ENCODE measurements around the gene CCDC74A. TPM values are rescaled to one million over a fixed set of nuclear protein-coding genes. Genes with fewer than 3 reads are reported as not detected.
"Not testable (repeated sequence)": the region's sequence is repeated elsewhere in the genome, so short reads cannot be mapped to it uniquely, and the experiment has no call there.

CCDC74A gene
- total RNA-seq (10 to 100 TPM; 13.7 to 15.1 TPM), polyA plus RNA-seq (1 to 10 TPM; 8.1 to 9.2 TPM)
- long read RNA-seq, donor 1, partial matches to known transcripts, result 0 of 3 reads
- long read RNA-seq, donor 1, other reads (novel, unspliced or antisense), result 0 of 3 reads
- long read RNA-seq, donor 2, partial matches to known transcripts, result 0 of 2 reads
- long read RNA-seq, donor 2, other reads (novel, unspliced or antisense), result 0 of 2 reads
- long read RNA-seq, donor 3, partial matches to known transcripts, result 0 of 1 reads
- long read RNA-seq, donor 3, other reads (novel, unspliced or antisense), result 0 of 1 reads
- long read RNA-seq, donor 4, result 0 reads
- long read RNA-seq, donor 5, partial matches to known transcripts, result 0 of 5 reads
- long read RNA-seq, donor 5, other reads (novel, unspliced or antisense), result 0 of 5 reads

GRCh38 chr2:131527131-131528001, at the start of gene CCDC74A:
Gene CCDC74A (plus strand): TSS chr2:131527888. CDS start chr2:131527971, 83 bp downstream.
- DNase-seq, result peak; percentile 58 to 63 (median 58)
- not testable (repeated sequence) for H3K36me3 ChIP-seq (ENCODE audit: control insufficient read depth in 4 of 4, insufficient read depth in 4 of 4, low read length in 4 of 4); H3K27ac ChIP-seq (ENCODE audit: low read depth in 1 of 2, low read length in 1 of 2); H3K27me3 ChIP-seq (ENCODE audit: control insufficient read depth in 3 of 3, insufficient read depth in 3 of 3, low read length in 2 of 3); H3K9me3 ChIP-seq (ENCODE audit: control insufficient read depth in 4 of 4, insufficient read depth in 3 of 4, low read length in 3 of 4); H3K4me1 ChIP-seq (ENCODE audit: control insufficient read depth in 5 of 5, insufficient read depth in 5 of 5, low read length in 5 of 5); H3K9ac ChIP-seq (ENCODE audit: insufficient read depth in 1 of 2, low read length in 2 of 2); H3K4me3 ChIP-seq
- 33 to 38% methylated on average over 39 to 41 of the region's 47 CpGs for WGBS, 2 donors
- peak; percentile 86 for ATAC-seq (ENCODE audit: insufficient read depth, low FRiP score)

DNA sequence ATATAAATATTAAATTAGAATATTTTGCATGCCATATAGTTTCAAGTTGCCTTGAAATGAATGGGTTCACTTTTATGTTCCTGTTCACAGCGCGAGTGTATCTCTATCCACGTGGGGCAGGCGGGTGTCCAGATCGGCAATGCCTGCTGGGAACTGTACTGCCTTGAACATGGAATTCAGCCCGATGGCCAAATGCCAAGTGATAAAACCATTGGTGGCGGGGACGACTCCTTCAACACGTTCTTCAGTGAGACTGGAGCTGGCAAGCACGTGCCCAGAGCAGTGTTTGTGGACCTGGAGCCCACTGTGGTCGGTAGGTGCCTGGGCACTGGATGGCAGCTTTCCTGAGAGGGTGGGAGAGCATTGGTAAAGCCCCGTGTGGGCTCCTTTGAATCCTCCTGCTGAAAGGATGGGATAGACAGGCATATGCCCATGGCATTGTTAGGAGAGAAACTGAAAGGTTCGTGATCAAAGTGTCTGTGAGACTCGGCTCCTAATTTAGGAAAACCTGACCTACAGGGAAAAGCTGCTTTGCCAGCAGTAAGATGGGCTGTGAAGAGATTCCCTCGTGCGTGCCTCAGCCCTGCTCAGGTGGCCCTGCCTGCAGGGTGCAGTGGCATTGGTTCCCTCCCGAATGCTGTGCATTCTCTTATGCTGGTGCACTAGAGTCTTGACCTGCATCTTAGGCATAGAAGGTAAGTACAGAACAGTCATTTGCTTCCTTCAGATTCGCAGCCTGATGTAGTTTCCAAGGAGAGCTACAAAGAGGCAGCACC, 49.4 kb upstream of the CCDC74A start:
- WGBS, 2 donors, result 88 to 89% methylated on average over 15 to 16 of the region's 18 CpGs
- DNase-seq; H3K4me1 ChIP-seq (ENCODE audit: control insufficient read depth in 5 of 5, insufficient read depth in 5 of 5, low read length in 5 of 5); H3K4me3 ChIP-seq; H3K36me3 ChIP-seq (ENCODE audit: control insufficient read depth in 4 of 4, insufficient read depth in 4 of 4, low read length in 4 of 4); ATAC-seq (ENCODE audit: insufficient read depth, low FRiP score); H3K9me3 ChIP-seq (ENCODE audit: control insufficient read depth in 4 of 4, insufficient read depth in 3 of 4, low read length in 3 of 4); H3K9ac ChIP-seq (ENCODE audit: insufficient read depth in 1 of 2, low read length in 2 of 2); H3K27me3 ChIP-seq (ENCODE audit: control insufficient read depth in 3 of 3, insufficient read depth in 3 of 3, low read length in 2 of 3): not testable (repeated sequence)
- peak overlapping the region in 1 of 2 donors; percentile 85 for H3K27ac ChIP-seq (ENCODE audit: low read depth in 1 of 2, low read length in 1 of 2)

DNA sequence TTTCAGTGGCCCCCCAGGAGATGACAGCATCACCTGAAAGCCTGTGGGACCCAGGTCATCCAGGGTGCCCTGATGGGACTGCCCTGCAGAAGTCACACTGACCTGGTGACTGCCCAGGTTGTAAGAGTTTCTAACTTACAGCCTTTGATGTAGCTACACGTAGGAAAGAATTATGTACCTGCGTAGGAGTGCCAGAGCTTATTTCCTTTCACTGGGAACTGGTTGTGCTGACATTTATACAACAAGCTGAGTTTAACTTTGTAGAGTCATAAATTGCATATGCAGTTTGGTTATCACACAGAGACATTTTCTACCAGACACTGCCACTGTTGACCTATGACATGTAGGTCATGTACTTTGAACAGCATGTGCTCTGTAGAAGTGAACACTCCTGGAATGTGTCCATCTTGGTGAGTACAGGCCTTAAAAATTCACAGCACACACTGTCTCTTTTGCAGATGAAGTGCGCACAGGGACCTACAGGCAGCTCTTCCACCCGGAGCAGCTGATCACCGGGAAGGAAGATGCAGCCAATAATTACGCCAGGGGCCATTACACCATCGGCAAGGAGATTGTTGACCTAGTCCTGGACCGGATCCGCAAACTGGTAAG, 48.7 kb upstream of the CCDC74A start:
- not testable (repeated sequence) for H3K36me3 ChIP-seq (ENCODE audit: control insufficient read depth in 4 of 4, insufficient read depth in 4 of 4, low read length in 4 of 4); H3K9ac ChIP-seq (ENCODE audit: insufficient read depth in 1 of 2, low read length in 2 of 2); H3K9me3 ChIP-seq (ENCODE audit: control insufficient read depth in 4 of 4, insufficient read depth in 3 of 4, low read length in 3 of 4); H3K4me1 ChIP-seq (ENCODE audit: control insufficient read depth in 5 of 5, insufficient read depth in 5 of 5, low read length in 5 of 5); H3K27me3 ChIP-seq (ENCODE audit: control insufficient read depth in 3 of 3, insufficient read depth in 3 of 3, low read length in 2 of 3); H3K4me3 ChIP-seq; DNase-seq; ATAC-seq (ENCODE audit: insufficient read depth, low FRiP score)
- H3K27ac ChIP-seq (ENCODE audit: low read depth in 1 of 2, low read length in 1 of 2), result peak overlapping the region in 1 of 2 donors; percentile 85
- 93 to 96% methylated on average over 9 of the region's 9 CpGs for WGBS, 2 donors

- not testable (repeated sequence) for H3K27me3 ChIP-seq (ENCODE audit: control insufficient read depth in 3 of 3, insufficient read depth in 3 of 3, low read length in 2 of 3); H3K4me3 ChIP-seq; H3K27ac ChIP-seq (ENCODE audit: low read depth in 1 of 2, low read length in 1 of 2); H3K9ac ChIP-seq (ENCODE audit: insufficient read depth in 1 of 2, low read length in 2 of 2); H3K9me3 ChIP-seq (ENCODE audit: control insufficient read depth in 4 of 4, insufficient read depth in 3 of 4, low read length in 3 of 4); DNase-seq; H3K4me1 ChIP-seq (ENCODE audit: control insufficient read depth in 5 of 5, insufficient read depth in 5 of 5, low read length in 5 of 5); H3K36me3 ChIP-seq (ENCODE audit: control insufficient read depth in 4 of 4, insufficient read depth in 4 of 4, low read length in 4 of 4); ATAC-seq (ENCODE audit: insufficient read depth, low FRiP score)
- WGBS, 2 donors, result 94 to 96% methylated on average over 16 of the region's 20 CpGs
Measured at GRCh38 chr2:131480351-131480750, 47.3 kb upstream of the CCDC74A start.

- H3K9ac ChIP-seq (ENCODE audit: insufficient read depth in 1 of 2, low read length in 2 of 2); ATAC-seq (ENCODE audit: insufficient read depth, low FRiP score); H3K4me3 ChIP-seq; H3K27me3 ChIP-seq (ENCODE audit: control insufficient read depth in 3 of 3, insufficient read depth in 3 of 3, low read length in 2 of 3); H3K4me1 ChIP-seq (ENCODE audit: control insufficient read depth in 5 of 5, insufficient read depth in 5 of 5, low read length in 5 of 5); DNase-seq; H3K9me3 ChIP-seq (ENCODE audit: control insufficient read depth in 4 of 4, insufficient read depth in 3 of 4, low read length in 3 of 4); H3K27ac ChIP-seq (ENCODE audit: low read depth in 1 of 2, low read length in 1 of 2); H3K36me3 ChIP-seq (ENCODE audit: control insufficient read depth in 4 of 4, insufficient read depth in 4 of 4, low read length in 4 of 4): not testable (repeated sequence)
- 92 to 97% methylated on average over 18 to 19 of the region's 19 CpGs for WGBS, 2 donors
Measured at GRCh38 chr2:131482506-131483155, 45.1 kb upstream of the CCDC74A start.

DNA sequence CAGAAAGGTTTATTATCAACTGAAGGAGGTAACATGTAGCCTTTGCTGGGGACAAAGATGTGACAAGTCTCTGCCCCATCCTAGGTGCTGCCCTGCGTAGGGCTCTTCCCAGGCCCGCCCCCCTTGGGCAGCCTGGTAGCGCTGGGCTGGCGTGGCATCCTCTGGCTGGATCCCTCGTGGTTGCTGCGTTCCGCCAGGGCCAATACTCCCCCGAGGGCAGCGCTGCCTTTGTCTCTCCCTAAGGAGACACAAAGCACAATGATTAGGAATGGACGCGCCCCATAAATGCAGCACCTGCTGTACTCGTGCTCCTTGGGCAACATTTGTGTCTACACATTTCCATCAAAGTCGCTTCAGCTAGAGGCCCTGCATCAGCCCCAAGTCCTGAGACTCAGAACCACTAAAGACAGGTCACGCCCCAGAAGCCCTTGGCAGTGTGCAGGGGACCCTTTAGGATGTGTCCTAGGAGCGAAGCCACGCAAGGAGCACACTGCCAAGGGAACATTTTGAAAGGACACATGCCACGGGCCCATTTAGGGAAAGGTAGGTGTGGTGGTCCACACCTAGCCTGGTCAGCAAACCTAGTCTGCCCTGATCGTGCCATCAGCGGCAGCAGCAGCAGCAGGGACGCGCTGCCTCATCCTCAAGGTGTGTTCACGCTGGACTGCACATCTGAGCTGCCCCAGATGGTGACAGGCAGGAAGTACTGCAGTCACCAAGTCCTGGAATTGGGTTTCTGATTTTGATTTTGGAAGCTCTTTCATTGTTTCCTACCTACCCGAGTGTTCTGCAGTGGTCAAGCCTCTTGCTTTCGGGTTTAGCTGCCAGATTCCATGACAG, 43.5 kb upstream of the CCDC74A start:
- not testable (repeated sequence) for ATAC-seq (ENCODE audit: insufficient read depth, low FRiP score); H3K4me1 ChIP-seq (ENCODE audit: control insufficient read depth in 5 of 5, insufficient read depth in 5 of 5, low read length in 5 of 5); H3K9me3 ChIP-seq (ENCODE audit: control insufficient read depth in 4 of 4, insufficient read depth in 3 of 4, low read length in 3 of 4); H3K27me3 ChIP-seq (ENCODE audit: control insufficient read depth in 3 of 3, insufficient read depth in 3 of 3, low read length in 2 of 3); H3K36me3 ChIP-seq (ENCODE audit: control insufficient read depth in 4 of 4, insufficient read depth in 4 of 4, low read length in 4 of 4); H3K27ac ChIP-seq (ENCODE audit: low read depth in 1 of 2, low read length in 1 of 2); H3K9ac ChIP-seq (ENCODE audit: insufficient read depth in 1 of 2, low read length in 2 of 2); H3K4me3 ChIP-seq; DNase-seq
- 93 to 95% methylated on average over 21 to 24 of the region's 24 CpGs for WGBS, 2 donors

All from lung (tissue), 14 donors.